ENCODE measurements around the gene SERTM2.
"Not testable (repeated sequence)": the region's sequence is repeated elsewhere in the genome, so short reads cannot be mapped to it uniquely, and the experiment has no call there.

Gene SERTM2

DNA sequence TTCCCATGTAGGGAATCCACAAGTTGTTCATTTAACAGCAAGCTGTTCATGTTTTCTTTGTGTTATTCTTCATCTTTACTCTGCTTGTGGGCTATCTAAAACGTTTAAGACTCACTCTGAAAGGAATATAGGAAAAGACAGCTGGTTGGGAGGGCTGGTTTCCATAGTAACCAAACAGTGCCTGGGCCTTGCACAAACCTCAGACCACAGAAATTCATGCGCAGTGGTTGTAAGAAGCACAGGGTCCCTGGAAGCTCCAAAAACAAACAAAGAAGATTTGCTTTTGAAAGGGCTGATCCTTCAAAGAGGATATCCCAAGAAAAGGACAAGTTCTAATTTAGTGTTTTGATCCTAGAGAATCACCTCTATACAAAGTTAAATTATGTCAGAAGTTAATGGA is 7.8 kb downstream of the SERTM2 start:
- Histone ChIP-seq H3K9me3 (no peaks in the 10 kb centered on the region), H3K27ac (no peak overlapping the region), H3K36me3 (no peaks in the 10 kb centered on the region), H3K4me1 (no peaks in the 10 kb centered on the region), H3K4me3 (no peak overlapping the region), H3K27me3 (no peaks in the 10 kb centered on the region)
- no peak for TF ChIP-seq CTCF (IDR thresholded peaks at IDR 0.05)
- no peak for DNase-seq
- intact Hi-C loops (cut with DNase I; ENCODE audit: low total_unique reads) = no loop called here

DNA sequence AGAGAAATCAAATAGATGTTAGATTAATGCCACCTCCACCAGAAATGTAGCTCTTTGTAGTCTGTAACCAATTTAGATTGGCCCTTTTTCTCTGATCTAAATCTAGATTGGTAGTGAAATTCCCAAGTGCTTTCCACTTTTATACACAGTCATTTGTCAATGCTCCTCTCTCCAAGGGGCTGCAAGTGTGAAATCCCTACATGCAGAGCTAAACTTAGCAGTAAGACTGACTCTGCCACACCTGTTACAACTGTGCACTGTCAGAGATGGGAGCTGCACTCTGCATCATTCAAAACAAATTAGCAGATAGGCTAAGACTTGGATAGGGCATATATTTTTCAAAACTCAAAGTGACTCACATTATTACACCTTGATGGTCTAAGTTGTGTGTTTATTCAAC is 9.1 kb downstream of the SERTM2 start:
- H3K27me3 ChIP-seq = no peaks in the 10 kb centered on the region
- TF ChIP-seq CTCF (IDR thresholded peaks at IDR 0.05) = no peak
- intact Hi-C loops (cut with DNase I; ENCODE audit: low total_unique reads) = no loop called here
- no peak for DNase-seq
- H3K4me1 ChIP-seq = no peaks in the 10 kb centered on the region
- no peaks in the 10 kb centered on the region for H3K36me3 ChIP-seq
- no peaks in the 10 kb centered on the region for H3K9me3 ChIP-seq
- no peak overlapping the region for H3K27ac ChIP-seq
- H3K4me3 ChIP-seq = no peak overlapping the region

GRCh38 chrX:111521169-111521568 is 9.7 kb downstream of the SERTM2 start:
- H3K4me1 ChIP-seq = no peaks in the 10 kb centered on the region
- no peak overlapping the region for H3K27ac ChIP-seq
- H3K9me3 ChIP-seq = no peaks in the 10 kb centered on the region
- no peaks in the 10 kb centered on the region for H3K27me3 ChIP-seq
- H3K36me3 ChIP-seq = no peaks in the 10 kb centered on the region
- no peak for DNase-seq
- intact Hi-C loops (cut with DNase I; ENCODE audit: low total_unique reads) = no loop called here
- TF ChIP-seq CTCF (IDR thresholded peaks at IDR 0.05) = no peak
- H3K4me3 ChIP-seq = no peak overlapping the region

GRCh38 chrX:111543212-111543741 is 31.8 kb downstream of the SERTM2 start:
- H3K4me3 ChIP-seq = no peak overlapping the region
- no peaks in the 10 kb centered on the region for H3K36me3 ChIP-seq
- TF ChIP-seq CTCF (IDR thresholded peaks at IDR 0.05) = no peak
- H3K27ac ChIP-seq = no peak overlapping the region
- no peaks in the 10 kb centered on the region for H3K27me3 ChIP-seq
- intact Hi-C loops (cut with DNase I; ENCODE audit: low total_unique reads) = no loop called here
- no peaks in the 10 kb centered on the region for H3K9me3 ChIP-seq
- no peak for DNase-seq
- H3K4me1 ChIP-seq = no peaks in the 10 kb centered on the region

- H3K27me3 ChIP-seq; H3K4me1 ChIP-seq; H3K9me3 ChIP-seq; DNase-seq; H3K27ac ChIP-seq; H3K36me3 ChIP-seq; H3K4me3 ChIP-seq; intact Hi-C loops (cut with DNase I; ENCODE audit: low total_unique reads): not testable (repeated sequence)
Measured at GRCh38 chrX:111549235-111549634, 37.8 kb downstream of the SERTM2 start.

DNA sequence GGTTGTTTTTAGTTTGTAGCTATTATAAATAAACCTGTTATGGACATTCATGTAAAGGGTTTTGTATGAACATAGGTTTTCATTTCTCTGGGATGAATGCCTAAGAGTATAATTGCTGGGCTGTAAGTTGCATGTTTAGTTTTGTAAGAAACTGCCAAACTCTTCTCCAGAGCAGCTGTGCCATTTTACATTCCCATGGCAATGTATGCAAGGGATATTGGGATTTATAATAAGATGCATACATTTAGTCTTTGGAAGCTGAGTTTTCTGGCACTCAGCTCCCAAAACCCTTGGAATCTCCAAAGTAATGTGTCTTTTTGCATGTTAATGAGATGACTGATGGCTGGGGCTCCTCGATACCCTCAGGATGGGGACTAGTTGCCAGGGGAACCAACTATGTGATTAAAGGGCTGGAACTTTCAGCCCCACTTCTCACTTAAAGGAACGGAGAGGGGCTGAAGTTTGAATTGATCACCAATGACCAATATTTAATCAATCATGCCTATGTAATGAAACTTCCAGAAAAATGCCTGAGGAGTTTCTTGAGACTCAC is 44.0 kb downstream of the SERTM2 start:
- intact Hi-C loops (cut with DNase I; ENCODE audit: low total_unique reads) = no loop called here
- TF ChIP-seq CTCF (IDR thresholded peaks at IDR 0.05) = no peak
- Histone ChIP-seq H3K4me3 (no peak overlapping the region), H3K36me3 (no peaks in the 10 kb centered on the region), H3K4me1 (no peaks in the 10 kb centered on the region), H3K27me3 (no peaks in the 10 kb centered on the region), H3K9me3 (no peaks in the 10 kb centered on the region), H3K27ac (no peak overlapping the region)
- no peak for DNase-seq

Data from tibial artery (tissue), 4 donors.